Measurements from ENCODE around the gene HDAC8.
"Not testable (repeated sequence)": the region's sequence is repeated elsewhere in the genome, so short reads cannot be mapped to it uniquely, and the experiment has no call there.

The HDAC8 gene

GRCh38 chrX:72526534-72527508 lies 45.8 kb downstream of the HDAC8 start:
- DNase-seq = no peak

DNA sequence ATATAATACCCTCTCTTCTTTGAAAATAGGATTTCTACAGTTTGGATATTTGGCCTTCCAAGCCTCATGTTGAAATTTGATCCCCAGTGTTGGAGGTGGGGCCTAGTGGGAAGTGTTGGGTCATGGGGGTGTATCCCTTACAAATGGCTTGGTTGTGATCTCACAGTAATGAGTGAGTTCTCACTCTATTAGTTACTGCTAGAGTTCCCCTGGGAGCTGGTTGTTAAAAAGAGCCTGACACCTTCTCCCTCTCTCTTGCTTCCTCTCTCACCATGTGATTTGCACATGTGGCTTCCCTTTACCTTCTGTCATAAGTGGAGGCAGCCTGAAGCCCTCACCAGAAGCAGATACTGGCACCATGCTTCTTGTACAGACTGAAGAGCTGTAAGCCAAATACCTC lies 73.9 kb downstream of the HDAC8 start:
- DNase-seq = no peak

- DNase-seq = no peak
Measured at GRCh38 chrX:72495046-72495445, 77.6 kb downstream of the HDAC8 start.

- no peak for DNase-seq
Measured at GRCh38 chrX:72492499-72492898, 80.1 kb downstream of the HDAC8 start.

DNA sequence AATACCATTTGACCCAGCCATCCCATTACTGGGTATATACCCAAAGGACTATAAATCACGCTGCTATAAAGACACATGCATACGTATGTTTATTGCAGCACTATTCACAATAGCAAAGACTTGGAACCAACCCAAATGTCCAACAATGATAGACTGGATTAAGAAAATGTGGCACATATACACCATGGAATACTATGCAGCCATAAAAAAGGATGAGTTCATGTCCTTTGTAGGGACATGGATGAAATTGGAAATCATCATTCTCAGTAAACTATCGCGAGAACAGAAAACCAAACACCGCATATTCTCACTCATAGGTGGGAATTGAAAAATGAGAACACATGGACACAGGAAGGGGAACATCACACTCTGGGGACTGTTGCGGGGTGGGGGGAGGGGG lies 82.4 kb downstream of the HDAC8 start:
- DNase-seq = not testable (repeated sequence)

GRCh38 chrX:72487661-72488060 lies 85.0 kb downstream of the HDAC8 start:
- no peak for DNase-seq

DNA sequence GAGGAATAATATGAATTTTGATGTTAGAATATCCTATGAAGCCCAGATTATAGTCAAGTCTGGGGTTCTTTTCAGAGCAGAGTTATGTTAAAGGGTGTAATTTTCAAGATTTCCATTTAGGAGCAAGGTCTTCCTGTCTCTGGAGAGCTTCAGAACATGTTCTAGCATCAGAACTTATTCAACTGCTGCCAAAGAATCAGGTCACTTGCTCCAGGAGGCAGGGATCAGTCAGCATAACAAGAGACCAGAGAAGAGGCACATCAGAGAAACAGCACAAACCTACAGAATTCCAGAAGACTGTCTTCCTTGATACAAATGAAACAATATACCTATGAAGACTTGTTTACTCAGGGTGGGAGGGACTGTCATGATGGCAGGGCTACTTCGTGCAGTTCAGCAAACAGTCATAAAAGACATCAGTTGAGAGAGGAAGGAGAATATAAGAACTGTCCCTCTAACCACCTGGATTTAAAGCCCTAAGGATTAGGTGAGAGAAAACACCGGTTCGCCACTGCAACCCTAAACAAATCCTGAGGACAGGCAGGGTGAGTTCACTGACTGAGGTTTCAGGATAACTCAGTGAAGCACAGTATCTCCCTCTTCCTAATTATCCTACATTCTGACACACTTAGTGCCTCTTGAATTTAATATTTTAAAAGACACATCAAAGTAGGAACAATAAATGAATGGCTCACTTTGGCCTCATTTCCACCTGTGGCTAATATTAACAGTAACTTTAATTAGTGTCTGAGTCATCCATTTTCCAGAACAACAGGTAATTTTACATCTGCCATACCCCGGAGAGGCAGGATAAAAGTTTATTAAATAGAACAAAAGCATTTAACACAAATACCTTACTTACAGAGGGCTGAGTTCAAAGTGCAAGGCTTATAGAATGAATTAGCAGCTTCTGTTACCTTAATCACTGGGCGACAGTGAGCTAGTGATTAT lies 93.0 kb downstream of the HDAC8 start:
- no peak for DNase-seq

DNA sequence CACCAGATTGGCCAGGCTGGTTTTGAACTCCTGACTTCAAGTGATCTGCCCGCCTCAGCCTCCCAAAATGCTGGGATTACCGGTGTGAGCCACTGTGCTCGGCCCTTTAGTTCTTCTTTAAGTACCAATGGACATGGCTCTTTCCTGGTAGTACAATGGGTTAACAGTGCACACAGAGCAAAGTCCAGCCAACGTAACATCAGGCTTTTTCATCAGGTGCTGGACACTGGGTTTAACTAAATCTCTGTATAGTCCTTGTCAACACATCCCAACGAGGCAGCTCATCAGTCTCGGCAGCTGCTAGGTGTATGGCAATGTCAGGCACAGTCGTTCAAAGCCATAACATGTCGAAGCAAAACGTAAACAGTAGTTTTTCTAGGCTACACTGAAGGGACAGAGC lies 93.8 kb downstream of the HDAC8 start:
- no peak for DNase-seq

GRCh38 chrX:72478351-72478750 lies 94.3 kb downstream of the HDAC8 start:
- DNase-seq = no peak

DNA sequence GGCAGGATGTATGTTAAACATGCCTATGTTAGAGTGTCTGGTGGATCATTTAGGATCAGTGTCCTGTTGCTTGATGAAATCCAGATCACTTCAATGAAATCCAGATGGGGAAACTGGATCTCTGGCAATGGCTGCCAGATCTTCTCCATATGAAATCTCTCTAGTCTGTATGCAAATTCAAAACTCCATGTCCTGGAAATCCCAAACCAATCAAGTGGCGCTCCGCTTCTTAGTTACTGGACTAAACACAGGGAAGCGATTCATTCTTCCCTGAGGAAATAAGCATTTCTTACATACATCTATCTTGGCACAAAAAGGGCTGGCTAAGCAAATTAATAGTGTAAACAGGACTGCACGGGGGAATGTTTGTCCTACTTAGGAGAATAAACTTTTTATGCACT lies 94.9 kb downstream of the HDAC8 start:
- no peak for DNase-seq

DNA sequence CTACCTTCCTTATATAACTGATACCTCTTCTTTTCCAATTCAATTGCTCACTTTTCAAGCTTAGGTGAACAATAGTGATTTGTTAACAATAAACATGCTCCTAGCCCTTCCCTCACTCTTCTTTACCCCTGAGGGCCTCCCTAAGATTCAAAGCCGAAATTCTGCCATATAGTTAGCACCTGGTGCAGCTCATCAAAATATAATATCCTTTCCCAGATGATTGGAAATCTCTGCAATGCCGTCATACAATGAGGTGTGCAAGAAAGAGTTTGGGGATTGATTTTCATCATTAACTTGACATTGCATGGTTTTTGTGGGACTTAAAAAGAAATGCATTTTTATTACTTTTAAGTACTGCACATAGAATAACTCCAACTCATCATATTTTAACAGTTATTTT lies 95.3 kb downstream of the HDAC8 start:
- no peak for DNase-seq

DNA sequence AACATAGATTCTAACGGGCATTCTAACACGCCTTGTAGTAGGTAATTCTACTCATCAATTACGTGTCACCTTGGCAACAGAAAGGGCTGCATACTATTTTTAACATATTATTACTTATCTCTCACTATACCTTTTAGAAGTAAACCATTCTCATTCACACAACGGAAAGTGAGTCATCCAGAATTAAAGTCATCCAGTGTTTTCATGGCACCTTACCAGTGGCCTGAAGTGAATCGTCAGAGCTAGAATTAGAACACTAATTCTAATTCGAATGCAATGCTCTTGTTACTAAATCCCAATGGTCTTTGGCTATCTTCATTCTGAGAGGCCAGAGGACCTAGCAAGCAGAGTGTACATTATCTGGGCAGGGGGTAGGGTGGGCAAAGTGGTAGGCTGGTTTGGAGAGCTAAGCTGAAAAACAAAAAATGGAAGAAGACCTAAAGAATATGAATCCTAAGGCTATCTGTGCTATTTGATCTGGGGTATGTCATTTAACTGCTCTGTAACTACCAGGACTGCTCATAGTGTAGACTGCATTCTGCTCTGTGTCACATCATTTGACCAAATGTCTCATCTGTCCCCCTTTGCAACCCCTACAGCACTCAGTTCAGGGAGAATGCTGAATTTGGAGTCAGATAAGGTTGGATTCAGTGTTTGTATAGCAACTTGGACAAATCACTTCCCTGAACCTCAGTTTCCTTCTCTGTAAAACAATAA lies 96.5 kb downstream of the HDAC8 start:
- DNase-seq = no peak

GRCh38 chrX:72475338-72475737 lies 97.3 kb downstream of the HDAC8 start:
- no peak for DNase-seq

GRCh38 chrX:72470532-72471223 lies 102.0 kb downstream of the HDAC8 start:
- no peak for DNase-seq

DNA sequence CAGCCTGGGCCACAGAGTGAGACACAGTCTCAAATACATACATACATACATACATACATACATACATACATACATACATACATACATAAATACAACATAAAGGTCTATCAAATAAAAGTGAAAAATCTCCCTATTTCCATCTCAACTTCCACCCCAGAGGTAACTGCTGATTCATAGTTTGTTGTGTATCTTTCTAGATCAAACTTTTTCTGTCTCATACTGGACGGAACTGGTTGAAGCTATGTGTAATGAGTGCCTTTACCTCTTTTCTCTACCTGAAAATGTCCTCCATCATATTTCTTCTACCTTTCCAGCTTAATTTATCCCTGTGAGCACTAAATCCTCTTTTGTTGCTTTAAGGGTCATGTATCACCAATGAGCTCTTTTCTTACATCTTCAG lies 102.5 kb downstream of the HDAC8 start:
- no peak for DNase-seq

DNA sequence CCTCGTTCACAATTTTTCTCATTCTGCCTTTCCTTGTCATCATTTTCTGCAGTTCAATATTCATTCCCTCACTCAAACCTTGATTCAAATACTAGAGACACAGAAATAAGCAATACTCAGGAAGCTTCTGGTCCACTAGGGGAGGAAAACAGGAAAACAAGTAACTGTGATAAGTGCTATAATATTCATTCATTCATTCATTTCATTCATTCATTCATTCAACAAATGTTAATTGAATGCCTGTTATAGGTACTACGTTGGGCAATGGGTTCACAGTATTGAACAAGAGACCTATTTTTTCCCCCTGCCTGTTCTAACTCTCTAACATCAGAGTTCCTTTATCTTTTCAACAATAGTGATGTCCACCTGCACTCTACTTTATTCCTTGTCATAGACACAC lies 104.0 kb downstream of the HDAC8 start:
- no peak for DNase-seq

GRCh38 chrX:72467135-72467534 lies 105.5 kb downstream of the HDAC8 start:
- DNase-seq = no peak

DNA sequence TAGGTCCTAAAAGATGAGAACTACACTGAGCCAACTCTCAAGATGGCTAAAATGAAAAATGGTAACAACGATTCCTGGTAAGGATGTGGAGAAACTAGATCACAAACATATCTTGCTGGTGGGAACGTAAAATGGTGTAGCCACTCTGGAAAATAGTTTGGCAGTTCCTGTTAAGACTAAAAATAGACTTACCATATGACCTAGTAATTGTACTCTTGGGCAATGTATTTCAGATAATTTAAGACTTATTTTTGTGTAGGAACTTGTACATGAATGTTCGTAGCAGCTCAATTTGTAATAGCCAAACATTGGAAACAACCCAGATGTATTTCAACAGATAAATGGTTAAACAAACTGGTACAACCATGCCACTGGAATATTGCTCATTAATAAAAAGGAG lies 106.2 kb downstream of the HDAC8 start:
- no peak for DNase-seq

DNA sequence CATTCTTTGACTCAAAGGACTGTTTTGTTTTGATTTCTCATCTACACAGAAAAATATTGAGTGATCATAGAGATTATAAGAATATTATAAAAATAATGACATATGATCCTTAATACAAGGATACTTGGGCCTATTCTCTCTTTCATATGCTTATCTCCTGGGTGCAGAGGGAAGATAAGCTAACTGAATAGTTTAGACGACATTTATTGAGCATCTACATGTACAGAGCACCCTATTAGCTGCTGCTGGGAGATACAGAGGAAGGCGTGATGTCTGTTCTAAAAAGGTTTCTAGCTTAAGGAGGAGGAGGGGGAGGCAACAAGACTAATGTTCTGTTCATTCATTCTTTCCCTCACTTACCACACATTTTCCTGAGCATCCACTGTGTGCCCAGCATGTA lies 106.8 kb downstream of the HDAC8 start:
- no peak for DNase-seq

DNA sequence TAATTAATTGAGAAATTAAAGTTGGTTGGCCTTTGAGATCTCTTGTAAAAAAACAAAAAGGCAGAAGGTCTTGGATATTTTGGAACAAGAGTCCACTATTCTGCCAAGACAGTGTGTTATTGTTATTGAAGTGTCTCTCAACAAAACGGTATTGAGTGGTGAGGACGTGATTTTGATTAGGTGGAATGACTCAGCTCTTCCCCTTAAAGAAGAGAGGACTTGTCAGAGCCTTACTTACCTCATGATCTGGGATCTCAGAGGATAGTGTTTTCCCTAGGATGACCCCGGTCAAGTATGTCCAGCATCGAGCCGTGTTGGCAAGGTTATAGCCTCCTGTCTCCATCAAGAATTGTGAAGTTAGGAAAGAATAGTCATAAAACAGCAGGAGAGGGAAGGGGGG lies 110.9 kb downstream of the HDAC8 start:
- DNase-seq = no peak

DNA sequence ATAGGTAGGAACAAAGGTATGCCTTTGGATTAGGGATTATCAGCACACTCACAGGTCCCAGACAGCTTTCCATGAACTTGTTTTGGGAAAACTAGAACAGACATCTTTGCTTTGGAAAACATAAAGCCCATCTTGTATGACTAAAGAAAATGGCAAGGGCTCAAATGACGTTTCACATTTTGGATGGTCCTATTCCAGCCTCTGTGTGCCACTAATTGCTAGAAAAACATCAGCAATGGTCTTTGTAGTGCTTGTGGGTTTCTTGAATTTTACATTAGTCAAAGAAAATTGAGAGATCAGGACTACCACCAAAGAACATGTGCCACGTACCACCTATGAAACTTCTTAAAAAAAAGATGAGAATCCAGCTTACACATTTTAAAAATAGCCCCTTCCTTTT lies 111.4 kb downstream of the HDAC8 start:
- DNase-seq = no peak

DNA sequence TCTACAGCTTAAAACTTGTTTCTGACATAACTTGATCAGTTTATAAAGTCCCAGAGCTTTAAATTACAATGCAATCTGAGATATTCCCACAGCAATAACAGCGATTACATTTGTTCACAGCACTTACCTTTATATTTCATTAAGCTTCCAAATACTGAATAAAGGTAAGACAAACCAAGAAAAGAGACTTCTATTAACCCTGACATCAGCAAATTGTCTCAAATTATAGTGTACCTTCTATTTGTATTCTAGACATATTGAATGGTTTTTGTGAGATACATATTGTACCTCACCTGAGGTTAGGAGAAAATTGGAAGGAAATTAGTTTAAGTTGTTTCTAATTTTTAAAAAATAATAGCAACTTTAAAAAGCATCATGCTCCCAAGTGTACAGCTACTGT lies 111.9 kb downstream of the HDAC8 start:
- no peak for DNase-seq

Measured in NCI-H446 treated with DMSO at 0.1 percent for 48 hours (cell line).